Measurements from ENCODE around the gene ARMC9.

GRCh38 chr2:231239751-231240150 is 41.3 kb downstream of the ARMC9 start:
- TF ChIP-seq CTCF (IDR thresholded peaks at IDR 0.05), result no peak
- TF ChIP-seq POLR2A (IDR thresholded peaks at IDR 0.05), result no peak

Measured in body of pancreas (tissue), 4 donors.